H1 (cell line): ENCODE measurements around the gene ADM2. TPM values are rescaled to one million over a fixed set of nuclear protein-coding genes. Genes with fewer than 3 reads are reported as not detected.

Experiments
- CHD7 ChIP-seq: fragments of 300-600 bp; sonication (generic); IDR thresholded peaks from 2 replicates; pipeline ENCODE4 v1.7.1; 2012; ENCODE audit warnings: low read length, moderate library complexity, mild to moderate bottlenecking, inconsistent platforms; ENCODE audit not compliant: insufficient replicate concordance
- polyA plus RNA-seq, 7 experiments: library from polyadenylated mRNA; depleted of rRNA in 3 of 7; stranded (reverse) in 5 of 7; unstranded in 2 of 7; fragments of >200 nt in 5 of 7; fragments of 200-250 nt in 2 of 7; gene quantifications; 1 replicate in 5 of 7; 2 replicates in 1 of 7; 4 replicates in 1 of 7; pipeline versions ENCODE4 v1.2.1 to v1.2.3, GENCODE V29; 2011 to 2013; ENCODE audit warnings: missing spikeins in 2 of 7, mixed read lengths in 2 of 7
- total RNA-seq: library from RNA; stranded (reverse); fragmentation: NEBNext Ultra II Directional; extraction: Animal tissue kit (Norgen Biotek cat#: 25700); gene quantifications from 2 replicates; pipeline ENCODE4 v1.2.1, GENCODE V29; 2021

The ADM2 gene
- total and polyA plus RNA-seq, 2 of the 8 experiments (the other 6 are each of a cell fraction or from before 2014, with no cell fraction given) = 3.3 to 7.5 TPM

GRCh38 chr22:50460938-50461337 lies 20.4 kb upstream of the ADM2 start (continued):
- TF ChIP-seq CHD7 = no peak
